Liver (tissue), 9 donors: ENCODE measurements around the gene CNGA3. TPM values are rescaled to one million over a fixed set of nuclear protein-coding genes. Genes with fewer than 3 reads are reported as not detected.

Experiments used
- DNase-seq: peaks from one replicate; pipeline ENCODE4 v3.0.0-alpha.2; 2017; ENCODE audit warnings: low spot score
- H3K27ac ChIP-seq, 2 donors: one replicate each; pipeline ENCODE4 v1.7.0; 2013; ENCODE audit warnings: inconsistent platforms in 2 of 2, low read length in 2 of 2, control low read depth in 1 of 2, low read depth in 1 of 2, mild to moderate bottlenecking in 1 of 2
- H3K27me3 ChIP-seq, 4 donors: one replicate each; pipeline versions ENCODE4 v1.6.1 to v1.7.0; 2013; ENCODE audit warnings: low read length in 3 of 4, inconsistent platforms in 1 of 4, mild to moderate bottlenecking in 1 of 4, moderate library complexity in 1 of 4; ENCODE audit not compliant: control insufficient read depth in 4 of 4, insufficient read depth in 4 of 4
- H3K36me3 ChIP-seq, 4 donors: one replicate each; pipeline versions ENCODE4 v1.6.1 to v1.7.0; 2013; ENCODE audit warnings: low read length in 3 of 4, mild to moderate bottlenecking in 3 of 4, low read depth in 1 of 4, moderate library complexity in 1 of 4; ENCODE audit not compliant: control insufficient read depth in 4 of 4, insufficient read depth in 3 of 4
- H3K4me1 ChIP-seq, 4 donors: one replicate each; pipeline versions ENCODE4 v1.6.1 to v1.7.0; 2013; ENCODE audit warnings: low read length in 3 of 4, mild to moderate bottlenecking in 3 of 4, moderate library complexity in 1 of 4; ENCODE audit not compliant: control insufficient read depth in 4 of 4, insufficient read depth in 4 of 4
- H3K4me3 ChIP-seq, 3 donors: one replicate each; pipeline versions ENCODE4 v1.6.1 to v1.7.0; 2013; ENCODE audit warnings: low read length in 3 of 3, control low read depth in 1 of 3, low read depth in 1 of 3, mild to moderate bottlenecking in 1 of 3
- H3K9ac ChIP-seq, 2 donors: one replicate each; pipeline ENCODE4 v1.7.0; 2013; ENCODE audit warnings: low read length in 2 of 2, mild to moderate bottlenecking in 2 of 2, moderate library complexity in 2 of 2, control low read depth in 1 of 2, low read depth in 1 of 2
- H3K9me3 ChIP-seq, 4 donors: one replicate each; pipeline versions ENCODE4 v1.6.1 to v1.7.0; 2013; ENCODE audit warnings: low read length in 3 of 4; ENCODE audit not compliant: control insufficient read depth in 4 of 4
- EGR1 ChIP-seq, 2 donors: IDR thresholded peaks; 2 replicates each; pipeline ENCODE4 v1.6.1; 2016 to 2018; ENCODE audit warnings: antibody characterized with exemption in 2 of 2, low read depth in 2 of 2
- FOXA1 ChIP-seq: IDR thresholded peaks from 2 replicates; pipeline ENCODE4 v1.6.1; 2016; ENCODE audit warnings: antibody characterized with exemption
- FOXA2 ChIP-seq: IDR thresholded peaks from 2 replicates; pipeline ENCODE4 v1.6.1; 2016; ENCODE audit warnings: antibody characterized with exemption
- GABPA ChIP-seq, 2 donors: IDR thresholded peaks in 1 of 2; conservative IDR thresholded peaks in 1 of 2; 2 replicates each; pipeline ENCODE4 v1.6.1; 2016; ENCODE audit warnings: antibody characterized with exemption in 2 of 2, mild to moderate bottlenecking in 1 of 2, moderate library complexity in 1 of 2
- HNF4A ChIP-seq, 2 donors: conservative IDR thresholded peaks; 2 replicates each; pipeline ENCODE4 v1.6.1; 2016; ENCODE audit warnings: antibody characterized with exemption in 2 of 2, mild to moderate bottlenecking in 2 of 2
- JUND ChIP-seq, 2 donors: IDR thresholded peaks; 2 replicates each; pipeline ENCODE4 v1.6.1; 2016; ENCODE audit warnings: antibody characterized with exemption in 2 of 2
- MAX ChIP-seq: IDR thresholded peaks from 2 replicates; pipeline ENCODE4 v1.6.1; 2016; ENCODE audit warnings: antibody characterized with exemption
- NR2F2 ChIP-seq: IDR thresholded peaks from 2 replicates; pipeline ENCODE4 v1.6.1; 2016; ENCODE audit warnings: antibody characterized with exemption
- RXRA ChIP-seq, 2 donors: IDR thresholded peaks; 2 replicates each; pipeline ENCODE4 v1.6.1; 2017 to 2018; ENCODE audit warnings: antibody characterized with exemption in 2 of 2, mild to moderate bottlenecking in 1 of 2
- TAF1 ChIP-seq: conservative IDR thresholded peaks from 2 replicates; pipeline ENCODE4 v1.6.1; 2016; ENCODE audit warnings: antibody characterized with exemption, mild to moderate bottlenecking
- YY1 ChIP-seq: IDR thresholded peaks from 2 replicates; pipeline ENCODE4 v1.6.1; 2016; ENCODE audit warnings: antibody characterized with exemption, mild to moderate bottlenecking
- ZBTB33 ChIP-seq: IDR thresholded peaks from 2 replicates; pipeline ENCODE4 v1.6.1; 2016; ENCODE audit warnings: antibody characterized with exemption
- WGBS: extraction: QIAGEN DNeasy Blood & Tissue Kit; methylation state at CpG from one replicate; pipeline ENCODE4 v1.1.7; 2013; 5-methylcytosine and 5-hydroxymethylcytosine counted together
- polyA plus RNA-seq, 2 donors: library from polyadenylated mRNA; stranded (reverse) in 1 of 2; unstranded in 1 of 2; fragments of 200-250 nt in 1 of 2; fragments of >200 nt in 1 of 2; fragmentation: Nextera tagmentation in 1 of 2; extraction: Ambion mirVana in 1 of 2; gene quantifications; one replicate each; pipeline versions ENCODE4 v1.2.1 to v1.2.3, GENCODE V29; 2013 to 2015
- total RNA-seq, 2 donors: library from RNA; depleted of rRNA; stranded (reverse); fragments of >200 nt; gene quantifications; one replicate each; pipeline ENCODE4 v1.2.3, GENCODE V29; 2014
- TF ChIP-seq, protein P1 (sequence below): IDR thresholded peaks from 2 replicates; pipeline ENCODE4 v1.6.1; 2016; ENCODE audit warnings: antibody characterized with exemption, mild to moderate bottlenecking
- donor health status: healthy.
- donor health status: healthy.
- donor health status: healthy.
- donor health status: healthy.
- donor health status: healthy.

CNGA3 gene
- total and polyA plus RNA-seq, 4 donors: not detected

GRCh38 chr2:98311090-98311489, 35.2 kb upstream of the CNGA3 start:
- 67% methylated on average over 3 of the region's 3 CpGs for WGBS
- Histone ChIP-seq H3K4me1 (no peaks in the 10 kb centered on the region), H3K36me3 (no peaks in the 10 kb centered on the region), H3K27ac (no peak overlapping the region), H3K9ac (no peak overlapping the region), H3K9me3 (no peaks in the 10 kb centered on the region), H3K4me3 (no peak overlapping the region), H3K27me3 (no peaks in the 10 kb centered on the region)
- no peak for TF ChIP-seq FOXA2
- DNase-seq: no peak

GRCh38 chr2:98311771-98312545, 34.3 kb upstream of the CNGA3 start:
- Histone ChIP-seq H3K9ac (no peak overlapping the region), H3K9me3 (no peaks in the 10 kb centered on the region), H3K27ac (no peak overlapping the region), H3K4me1 (no peaks in the 10 kb centered on the region), H3K4me3 (no peak overlapping the region), H3K36me3 (no peaks in the 10 kb centered on the region), H3K27me3 (no peaks in the 10 kb centered on the region)
- TF ChIP-seq MAX: no peak
- TF ChIP-seq YY1: no peak
- TF ChIP-seq FOXA2: no peak
- no peak for TF ChIP-seq JUND (IDR thresholded peaks at IDR 0.05)
- TF ChIP-seq GABPA (IDR thresholded peaks at IDR 0.05 in 1 of 2, conservative IDR thresholded peaks at IDR 0.05 in 1 of 2): no peak
- TF ChIP-seq, protein P1, sequence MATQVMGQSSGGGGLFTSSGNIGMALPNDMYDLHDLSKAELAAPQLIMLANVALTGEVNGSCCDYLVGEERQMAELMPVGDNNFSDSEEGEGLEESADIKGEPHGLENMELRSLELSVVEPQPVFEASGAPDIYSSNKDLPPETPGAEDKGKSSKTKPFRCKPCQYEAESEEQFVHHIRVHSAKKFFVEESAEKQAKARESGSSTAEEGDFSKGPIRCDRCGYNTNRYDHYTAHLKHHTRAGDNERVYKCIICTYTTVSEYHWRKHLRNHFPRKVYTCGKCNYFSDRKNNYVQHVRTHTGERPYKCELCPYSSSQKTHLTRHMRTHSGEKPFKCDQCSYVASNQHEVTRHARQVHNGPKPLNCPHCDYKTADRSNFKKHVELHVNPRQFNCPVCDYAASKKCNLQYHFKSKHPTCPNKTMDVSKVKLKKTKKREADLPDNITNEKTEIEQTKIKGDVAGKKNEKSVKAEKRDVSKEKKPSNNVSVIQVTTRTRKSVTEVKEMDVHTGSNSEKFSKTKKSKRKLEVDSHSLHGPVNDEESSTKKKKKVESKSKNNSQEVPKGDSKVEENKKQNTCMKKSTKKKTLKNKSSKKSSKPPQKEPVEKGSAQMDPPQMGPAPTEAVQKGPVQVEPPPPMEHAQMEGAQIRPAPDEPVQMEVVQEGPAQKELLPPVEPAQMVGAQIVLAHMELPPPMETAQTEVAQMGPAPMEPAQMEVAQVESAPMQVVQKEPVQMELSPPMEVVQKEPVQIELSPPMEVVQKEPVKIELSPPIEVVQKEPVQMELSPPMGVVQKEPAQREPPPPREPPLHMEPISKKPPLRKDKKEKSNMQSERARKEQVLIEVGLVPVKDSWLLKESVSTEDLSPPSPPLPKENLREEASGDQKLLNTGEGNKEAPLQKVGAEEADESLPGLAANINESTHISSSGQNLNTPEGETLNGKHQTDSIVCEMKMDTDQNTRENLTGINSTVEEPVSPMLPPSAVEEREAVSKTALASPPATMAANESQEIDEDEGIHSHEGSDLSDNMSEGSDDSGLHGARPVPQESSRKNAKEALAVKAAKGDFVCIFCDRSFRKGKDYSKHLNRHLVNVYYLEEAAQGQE: no peak
- no peak for TF ChIP-seq FOXA1
- DNase-seq: no peak
- 80% methylated on average over 33 of the region's 33 CpGs for WGBS

DNA sequence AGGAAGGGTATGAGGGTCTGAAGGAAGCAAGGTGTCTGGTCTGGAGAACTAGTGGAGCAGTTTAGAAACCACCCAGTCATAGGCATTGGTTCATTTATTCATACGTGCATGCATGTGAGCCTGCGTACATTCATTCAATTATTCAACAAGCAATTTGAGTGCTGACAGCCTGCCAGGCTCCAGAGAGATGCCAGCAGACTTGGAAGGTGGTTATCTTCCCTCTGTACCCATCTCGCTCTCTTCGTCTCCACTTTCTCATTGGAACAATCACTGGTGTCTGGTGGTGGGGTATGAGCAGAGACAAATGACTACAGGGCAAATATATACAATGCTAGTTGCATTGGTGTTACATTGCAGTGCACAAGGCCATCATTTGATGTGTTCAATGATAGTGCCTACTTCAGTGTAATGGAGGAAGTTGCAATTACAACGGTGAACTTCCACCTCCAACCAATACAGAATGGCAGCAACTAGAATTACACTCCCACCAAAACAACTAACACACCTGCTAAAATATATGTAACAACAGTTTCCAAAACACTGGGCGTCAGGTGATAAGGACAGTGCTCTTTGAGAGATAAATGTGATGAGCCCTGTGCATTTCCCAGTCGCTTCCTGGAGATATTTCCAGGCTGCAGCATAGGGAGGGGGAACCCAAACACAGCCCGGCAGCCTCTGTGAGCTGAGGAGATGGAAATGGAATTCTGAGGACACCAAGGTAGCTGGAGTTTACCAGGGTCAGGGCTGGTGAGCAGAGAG, 32.6 kb upstream of the CNGA3 start:
- H3K27ac ChIP-seq: no peak overlapping the region
- no peaks in the 10 kb centered on the region for H3K4me1 ChIP-seq
- no peaks in the 10 kb centered on the region for H3K9me3 ChIP-seq
- H3K4me3 ChIP-seq: no peak overlapping the region
- DNase-seq: no peak
- no peaks in the 10 kb centered on the region for H3K27me3 ChIP-seq
- TF ChIP-seq EGR1 (IDR thresholded peaks at IDR 0.05; ENCODE audit: low read depth in 2 of 2): no peak
- no peak for TF ChIP-seq NR2F2
- no peak for TF ChIP-seq HNF4A (conservative IDR thresholded peaks at IDR 0.05)
- no peak for TF ChIP-seq YY1
- no peak for TF ChIP-seq RXRA (IDR thresholded peaks at IDR 0.05)
- TF ChIP-seq ZBTB33: no peak
- TF ChIP-seq TAF1: no peak
- no peak for TF ChIP-seq GABPA (IDR thresholded peaks at IDR 0.05 in 1 of 2, conservative IDR thresholded peaks at IDR 0.05 in 1 of 2)
- TF ChIP-seq MAX: no peak
- no peak for TF ChIP-seq FOXA2
- TF ChIP-seq, protein P1: no peak
- no peak overlapping the region for H3K9ac ChIP-seq
- WGBS: 82% methylated on average over 8 of the region's 8 CpGs
- no peaks in the 10 kb centered on the region for H3K36me3 ChIP-seq
